ENCODE data around the gene ITGA7.

DNA sequence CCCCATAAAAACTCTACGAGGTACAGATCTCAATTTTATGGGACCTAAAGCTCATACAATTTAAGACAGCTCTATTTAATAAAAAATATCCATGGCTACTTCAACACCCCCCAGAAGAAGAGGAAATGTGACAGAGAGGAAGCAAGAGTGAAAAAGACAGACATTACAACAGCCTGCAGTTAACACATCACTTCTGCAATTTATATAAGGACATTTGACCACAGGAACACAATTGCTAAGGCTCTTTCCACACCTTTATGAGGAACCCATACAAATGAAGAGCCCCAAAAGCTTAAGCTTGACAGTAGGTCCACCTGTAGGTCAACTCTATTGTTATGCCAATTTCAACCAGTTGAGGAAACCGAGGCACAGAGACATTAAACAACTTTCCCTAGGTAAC, 65.4 kb downstream of the ITGA7 start:
- TF ChIP-seq, protein P1, sequence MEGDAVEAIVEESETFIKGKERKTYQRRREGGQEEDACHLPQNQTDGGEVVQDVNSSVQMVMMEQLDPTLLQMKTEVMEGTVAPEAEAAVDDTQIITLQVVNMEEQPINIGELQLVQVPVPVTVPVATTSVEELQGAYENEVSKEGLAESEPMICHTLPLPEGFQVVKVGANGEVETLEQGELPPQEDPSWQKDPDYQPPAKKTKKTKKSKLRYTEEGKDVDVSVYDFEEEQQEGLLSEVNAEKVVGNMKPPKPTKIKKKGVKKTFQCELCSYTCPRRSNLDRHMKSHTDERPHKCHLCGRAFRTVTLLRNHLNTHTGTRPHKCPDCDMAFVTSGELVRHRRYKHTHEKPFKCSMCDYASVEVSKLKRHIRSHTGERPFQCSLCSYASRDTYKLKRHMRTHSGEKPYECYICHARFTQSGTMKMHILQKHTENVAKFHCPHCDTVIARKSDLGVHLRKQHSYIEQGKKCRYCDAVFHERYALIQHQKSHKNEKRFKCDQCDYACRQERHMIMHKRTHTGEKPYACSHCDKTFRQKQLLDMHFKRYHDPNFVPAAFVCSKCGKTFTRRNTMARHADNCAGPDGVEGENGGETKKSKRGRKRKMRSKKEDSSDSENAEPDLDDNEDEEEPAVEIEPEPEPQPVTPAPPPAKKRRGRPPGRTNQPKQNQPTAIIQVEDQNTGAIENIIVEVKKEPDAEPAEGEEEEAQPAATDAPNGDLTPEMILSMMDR (IDR thresholded peaks at IDR 0.05), result no peak
- TF ChIP-seq NRF1 (IDR thresholded peaks at IDR 0.05; ENCODE audit: low read depth, low read length) (no peak), GABPA (IDR thresholded peaks at IDR 0.05; ENCODE audit: low read depth) (no peak), REST (IDR thresholded peaks at IDR 0.05; ENCODE audit: low read depth, low read length) (no peak), POLR2AphosphoS5 (IDR thresholded peaks at IDR 0.05; ENCODE audit: low read depth, low read length) (no peak), FOXM1 (IDR thresholded peaks at IDR 0.05; ENCODE audit: low read depth) (no peak), EP300 (IDR thresholded peaks at IDR 0.05; ENCODE audit: borderline replicate concordance in 1 of 2, low read depth in 1 of 2, low read length in 1 of 2) (no peak)

Data from SK-N-SH (cell line).